Effector CD8-positive, alpha-beta T cell (primary cell): Measurements from ENCODE around the gene MYO1B.

Experiments
- DNase-seq: peaks from one replicate; lab custom pipeline; 2025; lab: John Stamatoyannopoulos, UW

MYO1B gene

DNA sequence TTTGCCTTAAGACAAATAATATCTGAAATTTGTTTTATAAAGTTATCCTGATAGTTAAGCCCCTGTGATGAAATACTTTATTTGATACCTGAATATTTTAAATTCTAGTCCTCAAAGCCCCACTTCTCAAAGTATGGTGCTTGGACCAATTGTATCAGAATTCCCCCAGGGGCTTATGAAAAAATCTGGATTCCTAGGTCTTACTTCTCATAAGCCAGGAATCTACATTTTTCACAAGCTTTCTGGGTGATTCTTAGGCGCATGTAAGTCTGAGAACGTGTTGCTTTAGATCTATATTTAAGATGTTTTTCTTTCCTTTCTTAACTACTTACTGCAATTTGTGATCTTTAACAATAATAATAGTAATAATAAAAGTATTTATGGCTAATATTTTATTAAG lies 53.1 kb downstream of the MYO1B start:
- no peak for DNase-seq

DNA sequence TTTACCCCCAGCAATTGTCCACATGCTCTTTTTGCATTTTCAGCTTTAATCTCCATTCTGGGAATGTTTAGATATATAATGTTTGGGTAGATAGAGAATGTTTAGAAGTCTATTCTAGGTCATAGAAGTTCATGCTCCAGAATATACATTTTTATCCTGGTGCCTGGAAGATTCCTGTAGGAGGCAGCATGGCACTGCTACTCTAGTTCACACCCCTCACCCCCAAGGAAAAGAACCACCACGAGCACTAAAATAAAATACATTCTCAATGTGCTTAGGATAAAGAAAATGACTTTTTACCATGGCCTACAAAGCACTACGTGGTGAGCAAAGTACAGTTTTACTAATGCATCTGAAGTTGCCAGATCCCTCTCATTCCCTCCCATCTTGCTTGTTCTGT lies 53.8 kb downstream of the MYO1B start:
- DNase-seq, result no peak

DNA sequence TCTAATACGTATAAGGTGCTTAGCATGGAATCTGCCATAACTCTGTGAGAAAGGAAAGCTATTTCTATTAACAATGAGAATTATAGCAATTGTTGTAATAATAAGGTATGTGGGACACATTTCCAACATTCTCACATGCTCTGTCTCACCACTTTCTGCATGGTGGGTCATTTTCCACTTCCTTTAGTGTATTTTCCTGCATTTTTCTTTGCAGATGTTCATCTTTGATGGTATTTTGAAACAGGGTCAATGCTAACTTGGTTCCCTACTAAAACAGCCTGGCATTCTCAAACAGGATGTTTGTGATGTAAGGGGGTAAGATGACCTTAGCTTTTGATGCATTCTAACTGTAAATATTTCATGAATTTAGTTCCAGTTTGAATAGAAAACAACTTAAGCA lies 54.7 kb downstream of the MYO1B start:
- DNase-seq, result no peak

DNA sequence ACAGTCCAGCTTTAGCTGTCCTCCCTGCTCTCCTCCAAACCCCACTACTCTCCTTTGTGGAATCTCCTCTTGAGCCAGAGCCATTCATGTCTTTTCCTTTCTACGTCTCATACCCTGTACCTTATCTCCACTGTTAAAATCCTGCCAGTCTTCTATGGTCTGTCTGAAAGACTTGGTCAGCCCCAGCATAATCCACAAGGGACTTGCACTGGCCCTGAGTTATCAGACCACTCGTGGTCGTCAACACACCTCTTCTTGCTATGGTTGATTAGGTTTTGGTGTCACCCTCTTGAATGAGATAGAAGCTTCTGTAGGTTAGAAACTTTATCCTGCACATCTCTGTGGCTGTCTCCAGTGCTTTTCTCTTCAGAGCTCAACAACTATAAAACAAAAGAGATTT lies 56.8 kb downstream of the MYO1B start:
- DNase-seq, result no peak

DNA sequence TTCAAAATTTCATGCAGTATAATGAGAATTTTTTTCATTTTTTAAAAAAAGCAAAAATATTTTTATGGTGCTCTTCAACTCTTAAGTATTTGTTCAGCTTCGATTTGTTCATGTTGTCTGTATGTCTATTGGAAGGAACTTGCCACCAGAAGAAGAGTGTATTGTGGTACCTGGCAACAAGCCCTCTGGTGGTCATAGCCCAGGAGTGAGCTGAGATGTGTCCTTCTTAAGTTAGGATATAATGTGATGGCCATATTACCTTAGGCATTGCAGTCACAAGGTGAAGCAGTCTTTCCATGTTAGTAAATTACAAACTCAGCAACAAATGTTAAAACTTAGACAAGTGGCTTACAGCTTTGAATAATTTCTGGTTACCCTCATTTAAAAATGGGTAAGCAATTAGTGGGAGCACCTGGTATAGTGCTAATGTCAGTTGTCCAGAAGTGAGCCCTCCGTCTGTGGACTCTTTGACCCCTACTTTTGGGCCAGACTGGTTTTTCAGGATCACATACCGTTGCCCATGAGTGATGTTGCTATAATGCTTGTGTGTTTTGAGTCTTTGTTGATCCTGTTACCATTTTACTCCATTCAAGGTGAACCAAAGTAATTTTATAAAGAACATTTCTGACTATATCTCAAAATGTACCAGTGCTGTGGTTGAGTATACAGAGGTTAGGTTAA lies 57.4 kb downstream of the MYO1B start:
- no peak for DNase-seq

DNA sequence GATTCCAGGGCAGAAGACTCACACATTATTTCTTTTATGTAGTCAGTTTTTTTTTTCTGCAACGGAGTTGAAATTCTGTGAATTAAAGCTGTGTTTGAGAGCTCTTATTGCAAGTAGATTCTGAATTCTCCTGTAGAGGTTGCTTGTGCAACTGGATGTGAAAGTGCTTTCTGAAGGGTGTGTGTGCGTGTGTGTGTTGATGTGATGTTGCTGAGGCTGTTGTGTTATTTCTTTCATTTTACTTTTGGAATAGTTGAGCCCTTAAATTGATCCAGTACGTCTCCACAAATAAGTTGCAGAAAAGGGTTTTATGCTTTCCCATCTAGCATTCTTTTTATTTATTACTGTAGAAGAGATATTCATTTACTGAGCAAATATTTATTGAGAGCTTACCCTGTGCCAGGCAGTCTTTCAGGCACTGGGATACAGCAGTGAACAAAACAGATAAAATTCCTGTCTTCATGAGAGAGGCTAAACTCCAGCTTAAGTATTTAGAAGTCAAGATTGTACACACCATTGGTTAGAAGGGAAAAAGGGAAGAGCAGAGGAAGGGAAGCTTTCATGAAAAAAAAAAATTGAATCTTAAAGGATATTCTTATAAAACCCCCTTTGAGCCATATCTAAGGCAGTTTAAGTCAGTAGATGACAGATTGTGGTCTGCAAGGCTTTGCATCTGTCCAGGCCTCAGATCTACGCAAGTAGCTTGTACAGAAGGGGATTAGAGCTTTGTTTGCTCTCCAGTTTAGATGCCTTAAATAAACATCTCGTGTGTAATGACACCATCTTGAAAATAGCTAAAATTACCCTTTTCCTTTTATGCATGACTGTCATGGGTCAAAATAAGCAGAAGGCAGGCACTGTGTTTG lies 58.2 kb downstream of the MYO1B start:
- no peak for DNase-seq

DNA sequence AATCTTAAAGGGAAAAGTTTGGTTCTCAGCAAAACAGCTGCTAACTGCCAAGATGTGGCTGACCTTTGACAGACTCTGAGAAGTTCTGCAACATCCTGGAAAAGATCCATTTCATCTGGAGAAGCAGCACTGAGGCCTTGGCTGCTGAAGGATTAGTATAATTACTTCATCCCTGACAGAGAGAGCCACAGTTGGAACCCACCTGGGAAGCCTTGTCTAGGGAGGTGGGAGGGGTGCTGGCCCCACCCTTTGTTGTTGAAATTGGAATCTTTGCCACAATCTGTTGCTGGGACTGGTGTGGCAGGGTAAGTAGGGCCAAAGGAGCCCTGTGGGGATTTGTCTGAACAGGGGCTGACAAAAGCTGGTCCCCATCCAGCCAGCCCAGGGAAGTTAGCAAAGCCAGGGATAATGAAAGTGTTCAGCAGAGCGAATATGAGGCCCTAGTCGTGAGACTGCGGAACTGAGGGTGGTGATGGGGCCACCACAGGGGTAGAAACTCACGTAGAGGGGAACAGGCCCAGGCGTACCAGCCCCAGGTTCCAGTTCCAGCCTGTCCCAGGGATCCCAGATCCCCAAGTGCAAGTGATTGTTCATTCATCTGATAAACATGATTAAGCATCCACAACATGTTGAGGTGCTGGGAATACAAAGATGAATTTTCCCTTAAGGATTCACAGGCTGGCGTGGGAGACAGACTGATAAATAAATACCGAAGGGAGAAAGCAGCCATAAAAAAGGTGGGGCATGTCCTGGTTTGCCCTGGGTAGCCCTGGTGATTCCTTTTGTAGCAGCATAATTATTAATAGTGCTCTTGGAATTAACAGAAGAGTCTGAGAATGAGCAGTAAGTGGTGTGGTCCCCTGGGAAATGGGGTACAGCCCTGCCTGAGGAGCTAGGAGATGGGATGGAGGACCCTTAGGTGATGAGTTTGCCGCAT lies 60.0 kb downstream of the MYO1B start:
- no peak for DNase-seq

DNA sequence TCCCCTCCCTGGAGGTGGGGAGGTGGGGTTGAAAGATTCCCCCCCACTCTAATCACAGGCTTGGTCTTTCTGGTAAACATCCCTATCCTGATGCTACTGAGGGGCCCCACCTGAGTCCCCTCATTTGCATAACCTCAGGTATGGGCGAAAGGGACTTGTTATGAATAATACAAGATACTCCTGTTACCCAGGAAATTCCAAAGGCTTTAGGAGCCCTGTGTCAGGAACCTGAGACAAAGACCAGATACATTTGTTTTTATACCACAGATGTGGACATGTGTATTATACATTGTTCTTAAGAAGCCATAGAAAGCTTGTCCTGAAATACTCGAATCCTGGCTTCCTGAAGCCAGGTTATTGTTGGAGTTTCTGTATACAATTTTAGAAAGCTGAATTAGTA lies 62.8 kb downstream of the MYO1B start:
- DNase-seq, result no peak

DNA sequence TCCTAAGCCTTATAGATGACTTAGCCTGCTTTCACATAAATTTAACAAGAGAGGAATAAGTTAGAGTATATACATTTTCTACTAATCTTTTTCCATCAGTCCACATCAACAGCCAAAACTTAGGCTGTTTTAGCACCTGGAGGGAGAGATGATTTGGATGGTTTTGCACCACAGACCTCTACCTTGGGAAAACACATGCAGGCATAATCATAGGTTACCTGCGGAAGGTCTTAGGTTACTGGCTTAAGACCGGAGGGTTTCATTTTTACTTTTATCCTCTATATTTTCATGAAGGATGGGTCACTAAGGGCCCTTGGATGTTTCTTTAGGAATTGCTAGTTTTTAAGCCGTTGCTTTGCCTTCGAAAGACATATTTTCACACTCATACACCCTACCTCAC lies 66.0 kb downstream of the MYO1B start:
- DNase-seq, result no peak

DNA sequence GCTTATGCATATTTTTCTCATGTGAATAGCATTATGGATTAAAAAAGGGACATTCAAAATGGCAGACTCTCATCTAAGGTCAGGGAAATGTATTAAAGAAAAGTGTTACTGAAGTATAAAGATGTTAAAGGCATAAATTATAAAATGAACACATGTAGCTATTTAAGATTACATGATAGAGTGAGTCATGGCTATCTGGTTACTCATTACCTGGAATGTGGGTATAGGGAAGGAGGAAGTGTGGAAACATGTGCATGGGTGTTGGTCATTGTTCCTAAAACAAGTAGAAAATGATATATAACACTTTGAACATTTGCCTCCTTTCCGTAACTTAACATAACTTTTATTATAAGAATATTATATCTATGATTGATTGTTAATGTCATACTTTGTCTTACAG lies 66.4 kb downstream of the MYO1B start:
- no peak for DNase-seq

DNA sequence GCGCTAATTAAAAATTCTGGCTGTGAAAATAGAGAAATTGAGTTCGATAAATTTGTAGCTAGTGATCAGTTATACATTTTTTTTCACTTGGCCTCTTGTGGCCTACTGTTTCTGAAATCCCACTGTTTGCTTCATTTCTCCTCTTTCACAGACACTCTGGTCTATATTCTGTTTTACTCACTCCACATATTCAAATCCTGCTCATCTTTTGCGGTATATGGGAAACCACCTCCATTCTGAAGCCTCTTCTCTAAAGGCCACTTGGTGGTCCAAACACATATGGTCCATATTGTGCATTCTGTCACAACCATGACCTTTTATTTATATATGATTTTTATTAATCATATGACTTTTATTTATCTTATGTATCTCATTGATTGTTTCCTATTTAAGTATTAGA lies 67.0 kb downstream of the MYO1B start:
- no peak for DNase-seq

DNA sequence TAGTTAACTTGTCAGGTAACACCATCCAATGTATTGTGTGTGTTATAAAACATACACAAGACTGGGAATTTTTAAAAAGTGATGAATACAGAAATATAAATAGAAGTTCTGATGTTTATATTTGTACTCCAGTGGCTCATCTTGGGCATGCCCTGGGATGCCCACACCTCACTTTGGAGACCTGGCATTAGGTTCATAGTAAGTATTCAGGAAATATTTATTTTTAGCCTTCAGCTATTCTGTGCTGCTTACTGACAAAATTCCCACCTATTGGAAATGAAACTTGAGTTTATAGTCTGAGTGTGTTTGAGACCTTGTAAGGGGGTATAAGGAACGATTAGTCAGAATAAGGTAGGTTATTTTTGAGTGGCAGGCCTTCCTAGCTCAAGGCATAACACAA lies 67.5 kb downstream of the MYO1B start:
- no peak for DNase-seq

DNA sequence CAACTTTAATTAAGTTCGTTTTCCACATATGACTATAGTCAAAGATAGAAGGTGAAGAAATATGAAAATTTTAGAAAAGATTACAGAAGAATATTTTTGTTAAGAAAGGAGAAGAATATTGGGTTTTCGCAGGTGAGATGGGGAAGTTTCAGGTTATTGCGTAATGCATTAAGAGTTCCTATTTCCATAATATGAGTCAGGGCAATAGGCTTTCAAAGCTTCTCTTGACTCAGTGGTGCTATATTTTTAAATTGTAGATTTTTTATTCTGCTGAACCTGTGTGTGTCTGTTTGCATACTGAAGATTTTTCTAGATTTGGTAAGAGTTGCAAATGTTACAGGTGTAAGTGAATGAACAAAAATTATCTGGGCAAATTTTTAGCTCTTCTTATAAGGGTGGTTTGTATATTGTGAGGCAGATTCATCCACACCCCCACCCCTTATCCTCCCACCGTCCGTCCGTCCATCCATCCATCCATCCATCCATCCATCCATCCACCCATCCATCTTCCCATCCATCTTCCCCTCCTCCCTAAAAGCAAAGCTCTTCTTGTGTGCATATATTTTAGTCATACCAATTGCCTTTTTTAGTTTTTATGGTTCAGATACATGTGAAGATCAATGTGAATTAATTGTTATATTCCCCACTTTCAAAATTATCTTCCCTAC lies 69.6 kb downstream of the MYO1B start:
- no peak for DNase-seq

DNA sequence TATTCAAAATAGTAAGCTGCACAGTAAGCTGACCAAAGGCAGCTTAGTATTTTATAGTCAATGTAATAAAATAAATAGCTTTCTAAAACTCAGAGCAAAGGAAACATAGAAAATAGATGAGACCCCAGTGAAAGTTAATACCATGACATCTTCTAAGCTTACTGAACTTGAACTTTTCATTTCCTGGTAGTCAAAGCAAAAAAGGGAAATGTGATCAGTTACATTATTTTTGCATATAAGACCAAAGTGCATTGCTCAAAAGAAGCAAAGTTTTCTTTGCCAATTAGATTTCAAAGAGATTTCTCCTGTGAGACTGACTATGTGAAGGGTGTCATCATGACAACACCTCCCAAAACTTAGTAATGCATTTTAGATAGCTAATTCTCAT lies 70.2 kb downstream of the MYO1B start:
- no peak for DNase-seq

DNA sequence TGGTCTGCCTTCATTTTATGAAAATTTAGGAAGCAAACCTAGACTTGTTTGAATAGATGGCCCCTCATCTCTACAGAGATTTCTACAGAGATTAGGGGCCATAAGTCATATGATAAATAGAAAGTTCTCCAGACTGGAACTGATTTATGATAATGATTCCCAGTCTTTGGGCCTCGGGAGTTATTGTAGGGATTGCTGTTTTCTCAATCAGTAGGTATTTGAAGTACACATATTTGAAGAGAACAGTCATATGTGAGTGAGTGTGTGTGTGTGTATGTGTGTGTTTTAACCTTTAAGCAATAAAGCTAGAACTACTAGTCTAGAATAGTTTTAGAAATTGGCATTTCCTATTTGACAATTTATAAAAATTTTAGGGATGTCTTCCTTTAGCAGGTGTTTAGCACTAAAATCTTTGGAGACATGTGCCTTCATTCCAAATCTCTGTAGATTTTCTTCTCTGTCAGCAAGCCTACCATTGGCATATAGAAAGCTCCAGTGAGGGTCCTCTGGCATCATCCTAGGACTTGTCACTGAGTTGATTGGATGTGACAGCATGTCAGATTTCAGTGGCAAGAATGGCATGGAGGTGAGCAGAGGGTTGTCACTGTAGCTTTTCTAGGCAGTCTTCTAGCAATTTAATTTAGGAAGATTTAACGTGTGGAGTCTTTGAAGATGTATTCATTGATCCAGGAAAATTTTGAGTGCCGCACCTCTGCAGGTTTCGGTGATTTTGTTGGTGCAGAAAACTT lies 71.2 kb downstream of the MYO1B start:
- DNase-seq, result no peak

DNA sequence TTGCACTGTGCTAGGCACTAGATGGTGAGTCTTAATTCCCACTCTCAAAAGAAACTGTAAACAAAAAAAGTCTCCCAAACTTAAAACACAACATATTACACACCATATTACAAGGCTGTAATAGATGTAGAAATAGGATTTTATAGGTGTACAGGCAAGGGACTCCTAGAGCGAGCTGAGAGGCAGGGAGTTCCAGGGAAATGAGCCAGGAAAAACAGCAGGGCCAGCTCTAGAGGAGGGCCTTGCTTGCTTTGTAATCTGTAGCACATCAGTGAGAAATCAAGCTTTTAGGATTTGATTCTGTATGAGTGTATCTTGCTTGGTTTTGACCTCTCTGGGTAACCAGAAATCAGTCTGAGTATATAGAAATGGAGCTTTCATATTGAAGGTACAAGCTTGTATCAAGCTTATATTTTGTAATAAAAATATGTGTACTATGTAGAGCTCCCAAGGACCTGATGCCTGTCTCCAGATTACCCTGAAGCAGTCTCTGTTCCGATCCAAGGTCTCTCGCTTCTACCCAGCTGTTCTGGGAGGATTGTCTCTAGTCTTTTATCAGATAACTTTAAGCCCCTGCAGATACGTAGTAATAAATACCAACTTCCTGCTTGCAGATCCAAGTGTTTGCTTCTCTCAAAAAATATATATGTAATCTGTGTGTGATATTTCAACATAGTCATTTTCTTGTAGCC lies 73.0 kb downstream of the MYO1B start:
- no peak for DNase-seq

DNA sequence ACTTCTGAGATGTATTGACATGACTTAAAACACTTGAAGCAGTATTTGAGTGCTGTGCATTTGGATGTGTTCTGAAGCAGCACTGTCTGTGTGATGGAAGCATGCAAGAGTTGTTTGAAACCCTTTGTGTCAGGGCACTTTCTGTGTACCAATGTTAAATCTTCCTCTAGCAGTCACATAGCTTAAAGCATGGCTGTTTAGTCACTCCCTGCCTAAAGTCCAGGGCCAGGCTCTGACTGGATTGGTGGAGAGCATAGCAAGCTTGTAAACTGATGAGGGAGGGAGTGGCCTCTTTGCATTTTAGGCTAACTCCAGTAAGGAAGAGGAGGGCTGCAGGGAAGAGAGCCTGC lies 73.5 kb downstream of the MYO1B start:
- no peak for DNase-seq

DNA sequence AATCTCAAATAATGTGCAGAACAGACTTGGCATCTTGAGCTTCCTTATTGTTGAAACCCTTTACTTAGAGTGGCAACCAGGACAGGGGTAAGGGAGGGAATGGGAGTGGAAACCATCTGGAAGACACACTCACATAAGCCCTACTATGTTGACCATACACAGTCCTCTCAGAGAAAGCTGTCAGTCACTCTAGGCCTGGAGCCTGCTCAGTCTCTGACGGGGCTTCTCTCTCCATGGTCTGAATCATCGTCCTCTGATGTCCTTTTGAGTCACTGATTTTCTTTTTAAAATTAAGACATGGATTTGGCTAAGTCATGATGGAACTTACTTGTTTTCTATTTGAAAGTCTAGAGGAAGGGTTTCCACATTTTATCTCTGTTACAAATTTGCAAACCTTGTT lies 74.0 kb downstream of the MYO1B start:
- DNase-seq, result no peak

DNA sequence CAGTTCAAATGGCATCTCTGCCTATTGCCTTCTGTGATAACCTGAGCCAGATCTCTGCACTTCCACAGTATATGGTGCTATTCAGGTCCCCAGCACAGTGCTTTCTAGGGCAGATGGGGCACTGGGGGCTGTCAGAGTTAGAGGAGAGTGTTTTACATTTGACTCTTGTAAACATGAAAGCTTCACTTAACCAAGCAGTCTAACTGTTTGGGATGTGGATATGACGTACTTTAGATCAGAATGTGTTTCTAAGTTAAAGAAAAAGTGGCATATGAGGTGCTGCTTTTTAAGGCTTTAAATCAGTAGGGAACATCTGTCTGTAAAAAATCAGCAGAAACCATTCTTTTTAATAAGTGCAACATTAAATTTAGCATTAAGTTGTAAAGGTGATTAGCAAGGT lies 75.7 kb downstream of the MYO1B start:
- DNase-seq, result no peak

DNA sequence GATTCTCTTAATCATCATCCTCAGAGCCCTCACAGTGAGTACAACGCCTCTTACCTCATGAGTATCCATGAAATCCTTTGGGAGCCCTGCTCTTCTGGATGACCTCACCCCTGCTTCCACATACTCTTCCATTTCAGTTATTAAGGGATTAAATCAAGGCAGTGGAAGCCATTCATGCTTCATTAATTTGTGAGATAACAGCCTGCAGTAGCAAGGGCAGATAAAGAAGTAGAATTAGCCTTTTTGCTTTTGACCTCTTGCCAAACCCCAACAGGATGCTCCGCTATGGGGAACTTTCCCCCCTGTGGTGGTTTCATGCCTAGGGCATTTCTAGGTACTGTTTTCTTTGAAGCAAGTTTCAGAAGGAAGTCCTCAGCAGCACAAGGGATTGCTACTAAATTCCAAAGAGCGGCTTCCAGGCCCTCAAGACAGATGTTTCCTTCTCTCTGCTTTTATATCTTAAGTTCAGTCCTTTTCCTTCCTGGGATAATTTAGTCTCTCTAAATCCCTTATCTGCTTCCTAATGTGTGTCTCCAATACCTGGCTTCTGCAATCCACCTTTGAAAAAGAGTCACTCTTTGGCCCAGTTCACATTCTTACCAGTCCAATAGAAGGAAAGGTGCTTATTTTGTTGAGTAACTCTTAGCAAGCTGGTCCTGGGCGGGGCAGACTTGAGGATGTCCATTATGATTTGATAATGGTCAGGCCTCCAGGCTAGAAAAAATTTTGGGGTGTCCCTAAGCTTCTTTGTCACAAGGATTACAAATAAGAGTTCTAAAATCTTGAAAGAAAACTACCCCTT lies 76.9 kb downstream of the MYO1B start:
- DNase-seq, result no peak
